Activated CD8-positive, alpha-beta memory T cell treated with anti-CD3 and anti-CD28 coated beads, Interleukin-2, amount 50 U/mL, for 24 hours (primary cell): ENCODE measurements around the gene MAGEA11.
"Not testable (repeated sequence)": the region's sequence is repeated elsewhere in the genome, so short reads cannot be mapped to it uniquely, and the experiment has no call there.

Experiments
- DNase-seq: peaks from one replicate; pipeline ENCODE4 v3.0.0-alpha.2; 2020; ENCODE audit errors: extremely low read depth

MAGEA11 gene

GRCh38 chrX:149711545-149712236, at the start of gene MAGEA11:
TSS of gene MAGEA11 (plus strand) at chrX:149712060. CDS start at chrX:149713160, 1,100 bp downstream.
- no peak for DNase-seq

GRCh38 chrX:149675088-149675487, 36.8 kb upstream of the MAGEA11 start:
- DNase-seq, result not testable (repeated sequence)

GRCh38 chrX:149675554-149675953, 36.3 kb upstream of the MAGEA11 start:
- DNase-seq, result not testable (repeated sequence)

GRCh38 chrX:149679164-149679678, 32.6 kb upstream of the MAGEA11 start:
- DNase-seq, result not testable (repeated sequence)

GRCh38 chrX:149681182-149681581, 30.7 kb upstream of the MAGEA11 start:
- no peak for DNase-seq

- no peak for DNase-seq
Measured at GRCh38 chrX:149682031-149682430, 29.8 kb upstream of the MAGEA11 start.

- no peak for DNase-seq
Measured at GRCh38 chrX:149682956-149683947, 28.6 kb upstream of the MAGEA11 start.

- no peak for DNase-seq
Measured at GRCh38 chrX:149683966-149684730, 27.7 kb upstream of the MAGEA11 start.

GRCh38 chrX:149687991-149688390, 23.9 kb upstream of the MAGEA11 start:
- DNase-seq, result no peak

- no peak for DNase-seq
Measured at GRCh38 chrX:149688552-149688951, 23.3 kb upstream of the MAGEA11 start.

- DNase-seq, result no peak
Measured at GRCh38 chrX:149691794-149692193, 20.1 kb upstream of the MAGEA11 start.

- DNase-seq, result not testable (repeated sequence)
Measured at GRCh38 chrX:149692686-149693272, 19.1 kb upstream of the MAGEA11 start.

GRCh38 chrX:149699761-149700160, 12.1 kb upstream of the MAGEA11 start:
- DNase-seq, result no peak

- no peak for DNase-seq
Measured at GRCh38 chrX:149704664-149705063, 7.2 kb upstream of the MAGEA11 start.

GRCh38 chrX:149707147-149707901, 4.5 kb upstream of the MAGEA11 start:
- DNase-seq, result no peak

GRCh38 chrX:149712831-149713230, 971 bp downstream of the MAGEA11 start:
- no peak for DNase-seq

GRCh38 chrX:149713279-149714050, 1.6 kb downstream of the MAGEA11 start:
- DNase-seq, result no peak

GRCh38 chrX:149715468-149715867, 3.6 kb downstream of the MAGEA11 start:
- DNase-seq, result no peak

GRCh38 chrX:149716632-149717031, 4.8 kb downstream of the MAGEA11 start:
- DNase-seq, result no peak

- no peak for DNase-seq
Measured at GRCh38 chrX:149717803-149718202, 5.9 kb downstream of the MAGEA11 start.
